Measurements from ENCODE around the gene ABHD18. TPM values are rescaled to one million over a fixed set of nuclear protein-coding genes. Genes with fewer than 3 reads are reported as not detected.

Gene ABHD18
- 10 to 100 TPM in 3 of 6 experiments, 1 to 10 TPM in 3; 8.3 to 12.2 (median 10.2) TPM for total RNA-seq
- long read RNA-seq, partial matches to known transcripts, result 1 of 2 reads
- long read RNA-seq, other reads (novel, unspliced or antisense), result 1 of 2 reads

DNA sequence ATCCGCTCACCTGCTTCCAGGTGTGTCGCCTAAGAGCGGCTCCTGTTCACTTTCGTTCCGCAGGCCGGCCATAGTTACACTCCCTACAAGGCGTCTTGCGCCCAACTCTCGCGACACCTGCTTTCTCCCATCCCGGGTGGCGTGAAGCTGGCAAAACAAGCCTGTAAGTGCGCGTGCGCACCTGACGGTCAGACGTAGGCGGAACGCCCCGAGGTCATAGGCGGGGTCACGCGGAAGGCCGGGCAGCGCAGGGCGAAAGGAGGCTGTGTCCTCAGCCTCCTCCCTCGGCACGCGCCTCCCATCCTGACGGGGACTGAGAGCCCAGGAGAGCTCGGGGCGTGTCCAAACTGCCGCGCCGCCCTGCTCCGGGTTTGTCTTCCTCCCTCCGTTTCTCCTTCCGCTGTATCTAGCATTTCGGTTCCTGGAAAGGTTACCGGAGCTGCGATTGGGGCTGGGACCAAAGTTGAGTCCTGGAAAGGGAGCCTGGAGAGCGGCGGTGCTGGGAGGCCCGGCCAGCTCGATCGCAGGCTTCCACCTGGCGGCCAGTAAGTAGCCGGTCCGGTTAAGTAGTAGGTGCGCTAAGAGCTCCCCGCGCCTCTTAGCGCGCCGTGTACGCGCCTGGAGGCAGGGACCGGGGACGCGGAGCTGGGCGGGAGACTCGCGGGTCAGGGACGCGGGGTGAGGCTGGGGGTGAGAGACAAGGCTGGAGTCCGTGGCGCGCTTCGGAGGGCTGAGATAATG, at the start of gene ABHD18, which contains the start of gene MFSD8:
ABHD18 (plus strand) TSS at position 345 of the 741 bp plus-strand sequence. CDS start 17,550 bp downstream, outside the sequence.
MFSD8 (minus strand) TSS at position 112 of the 741 bp plus-strand sequence; CDS start at position 72, 40 bp downstream.
- peak; percentile 96 to 99 (median 98) for ATAC-seq
- H3K4me3 ChIP-seq, result peak within 1 kb of the TSS; percentile 94 to 97 (median 96)
- 1% methylated on average over 18 of the region's 69 CpGs for WGBS (ENCODE audit: insufficient coverage, low coverage, low lambda C conversion rate, missing lambda C conversion rate)
- peak within 1 kb of the TSS; percentile 88 to 96 (median 95) for H3K27ac ChIP-seq
- no peaks in the 10 kb centered on the region for H3K27me3 ChIP-seq
- intact Hi-C loops (cut with DNase I), result no loop called here
- H3K4me1 ChIP-seq, result peaks cover 0 to 15% (median 0%) of the 10 kb centered on the region in 4 donors
- TF ChIP-seq POLR2A (IDR thresholded peaks at IDR 0.05), result peak; percentile 75
- TF ChIP-seq, protein P1, sequence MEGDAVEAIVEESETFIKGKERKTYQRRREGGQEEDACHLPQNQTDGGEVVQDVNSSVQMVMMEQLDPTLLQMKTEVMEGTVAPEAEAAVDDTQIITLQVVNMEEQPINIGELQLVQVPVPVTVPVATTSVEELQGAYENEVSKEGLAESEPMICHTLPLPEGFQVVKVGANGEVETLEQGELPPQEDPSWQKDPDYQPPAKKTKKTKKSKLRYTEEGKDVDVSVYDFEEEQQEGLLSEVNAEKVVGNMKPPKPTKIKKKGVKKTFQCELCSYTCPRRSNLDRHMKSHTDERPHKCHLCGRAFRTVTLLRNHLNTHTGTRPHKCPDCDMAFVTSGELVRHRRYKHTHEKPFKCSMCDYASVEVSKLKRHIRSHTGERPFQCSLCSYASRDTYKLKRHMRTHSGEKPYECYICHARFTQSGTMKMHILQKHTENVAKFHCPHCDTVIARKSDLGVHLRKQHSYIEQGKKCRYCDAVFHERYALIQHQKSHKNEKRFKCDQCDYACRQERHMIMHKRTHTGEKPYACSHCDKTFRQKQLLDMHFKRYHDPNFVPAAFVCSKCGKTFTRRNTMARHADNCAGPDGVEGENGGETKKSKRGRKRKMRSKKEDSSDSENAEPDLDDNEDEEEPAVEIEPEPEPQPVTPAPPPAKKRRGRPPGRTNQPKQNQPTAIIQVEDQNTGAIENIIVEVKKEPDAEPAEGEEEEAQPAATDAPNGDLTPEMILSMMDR (IDR thresholded peaks at IDR 0.05), result peak; percentile 25 to 50 (median 28)
- H3K9me3 ChIP-seq, result no peaks in the 10 kb centered on the region
- peak; percentile 99 to 100 (median 100) for DNase-seq
- no peaks in the 10 kb centered on the region for H3K36me3 ChIP-seq

DNA sequence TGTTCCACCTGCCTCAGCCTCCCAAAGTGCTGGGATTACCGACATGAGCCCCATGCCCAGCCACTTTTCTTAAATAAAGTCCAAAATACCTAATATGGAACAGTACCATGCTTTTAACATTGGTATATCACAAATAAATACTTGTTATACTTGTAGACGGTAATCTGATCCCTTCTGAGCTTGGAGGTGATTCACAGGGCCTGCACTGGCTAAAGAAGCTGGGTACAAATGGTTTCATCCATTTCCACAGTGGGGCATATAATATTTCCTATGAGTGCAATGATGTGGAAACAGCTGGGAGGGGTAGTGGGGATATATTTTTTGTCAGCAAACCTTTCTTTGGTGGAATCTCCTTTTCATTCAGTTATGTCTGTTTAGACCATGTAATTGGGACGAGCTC, 48.7 kb upstream of the ABHD18 start:
- WGBS (ENCODE audit: insufficient coverage, low coverage, low lambda C conversion rate, missing lambda C conversion rate), result 96% methylated on average over 3 of the region's 3 CpGs
- TF ChIP-seq, protein P1 (IDR thresholded peaks at IDR 0.05), result no peak
- no peak for TF ChIP-seq POLR2A (IDR thresholded peaks at IDR 0.05)
- Histone ChIP-seq H3K4me3 (no peak overlapping the region), H3K27ac (no peak overlapping the region), H3K9me3 (no peaks in the 10 kb centered on the region), H3K27me3 (no peaks in the 10 kb centered on the region), H3K4me1 (no peaks in the 10 kb centered on the region), H3K36me3 (peaks cover 0 to 24% (median 3%) of the 10 kb centered on the region in 4 donors)
- ATAC-seq (no peak), DNase-seq (no peak)
- intact Hi-C loops (cut with DNase I), result no loop called here

DNA sequence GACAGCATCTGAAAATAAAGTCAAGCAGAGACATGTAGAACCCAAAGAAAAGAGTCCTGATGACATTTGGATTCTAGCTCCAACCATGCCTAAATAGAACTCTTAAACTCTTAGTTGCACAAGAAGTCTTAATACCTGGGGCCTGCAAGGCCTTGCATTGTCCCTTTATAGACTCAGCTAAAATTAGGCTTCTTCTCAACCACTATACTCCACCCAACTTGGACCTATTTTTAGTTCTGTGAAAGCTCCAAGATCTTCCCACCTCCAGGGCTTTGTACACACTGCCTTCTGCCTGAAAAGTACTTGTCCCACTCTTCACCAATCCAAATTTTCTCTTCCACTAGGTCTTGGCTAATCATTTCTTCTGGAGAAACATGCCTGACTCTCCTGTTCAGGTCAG, 48.1 kb upstream of the ABHD18 start:
- H3K36me3 ChIP-seq, result peaks cover 0 to 24% (median 3%) of the 10 kb centered on the region in 4 donors
- H3K4me3 ChIP-seq, result no peak overlapping the region
- no peaks in the 10 kb centered on the region for H3K27me3 ChIP-seq
- H3K4me1 ChIP-seq, result no peaks in the 10 kb centered on the region
- DNase-seq (no peak), ATAC-seq (no peak)
- intact Hi-C loops (cut with DNase I), result no loop called here
- TF ChIP-seq, protein P1 (IDR thresholded peaks at IDR 0.05), result no peak
- no peak for TF ChIP-seq POLR2A (IDR thresholded peaks at IDR 0.05)
- no peak overlapping the region for H3K27ac ChIP-seq
- no peaks in the 10 kb centered on the region for H3K9me3 ChIP-seq

DNA sequence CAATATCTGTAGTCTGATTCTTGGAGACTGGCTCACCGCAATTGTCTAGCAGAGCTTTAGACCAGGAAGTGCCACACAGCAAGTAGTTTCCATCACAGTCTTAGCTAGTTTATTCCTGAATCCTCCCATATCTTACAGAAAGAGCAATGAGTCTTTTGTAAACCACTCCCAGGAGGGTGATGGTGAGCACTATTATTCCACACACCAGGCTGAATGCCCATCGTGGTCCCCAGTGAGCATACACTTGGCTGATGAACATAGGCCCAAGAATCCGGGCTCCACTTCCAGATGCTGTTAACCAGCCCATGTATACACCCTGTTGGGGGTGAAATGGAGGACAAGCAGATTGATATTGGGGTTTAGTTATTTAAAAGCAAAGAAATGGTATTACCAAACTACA, 44.7 kb upstream of the ABHD18 start:
- H3K27ac ChIP-seq, result no peak overlapping the region
- DNase-seq (no peak), ATAC-seq (no peak)
- WGBS (ENCODE audit: insufficient coverage, low coverage, low lambda C conversion rate, missing lambda C conversion rate), result 91% methylated on average over 3 of the region's 3 CpGs
- H3K4me3 ChIP-seq, result no peak overlapping the region
- H3K4me1 ChIP-seq, result no peaks in the 10 kb centered on the region
- H3K9me3 ChIP-seq, result no peaks in the 10 kb centered on the region
- TF ChIP-seq POLR2A (IDR thresholded peaks at IDR 0.05), result no peak
- TF ChIP-seq, protein P1 (IDR thresholded peaks at IDR 0.05), result no peak
- intact Hi-C loops (cut with DNase I), result no loop called here
- no peaks in the 10 kb centered on the region for H3K27me3 ChIP-seq
- H3K36me3 ChIP-seq, result peaks cover 0 to 24% (median 3%) of the 10 kb centered on the region in 4 donors
